HepG2 (cell line): ENCODE data around the gene GRIN3A. TPM values are rescaled to one million over a fixed set of nuclear protein-coding genes. Genes with fewer than 3 reads are reported as not detected.

Source experiments
- ATAC-seq: fragments of 200-7000 bp; cut with Tn5 transposase; 3 replicates; pipeline ENCODE4 v1.9.1; 2020; ENCODE audit warnings: mild to moderate bottlenecking, moderate library complexity
- BruUV-seq: library from RNA; stranded (reverse); fragments of 400-500 nt; replicated peaks from 2 replicates; lab custom pipeline; 2021; lab: Mats Ljungman, UMichigan
- CTCF ChIA-PET: fragments of 300-600 bp; formaldehyde crosslinking; extraction: SDS; loops from one replicate; lab custom pipeline; 2021; ENCODE audit warnings: low total read pairs, inconsistent platforms, low intra/inter-chr PET ratio; lab: Yijun Ruan, JAX
- POLR2A ChIA-PET: fragments of 350-600 bp; sonication (Branson Sonifier 250); formaldehyde crosslinking; loops from one replicate; lab custom pipeline; 2020; ENCODE audit warnings: antibody characterized with exemption, inconsistent platforms; lab: Yijun Ruan, JAX
- DNase-seq: peaks from one replicate; pipeline ENCODE4 v3.0.0-alpha.2; 2015; ENCODE audit warnings: low spot score
- FAIRE-seq: peaks from 3 replicates; lab custom pipeline; 2011; peaks lifted over from hg19 to GRCh38; lab: Jason Lieb, UNC
- H2AFZ ChIP-seq: one replicate; pipeline ENCODE4 v1.6.1; 2011; ENCODE audit warnings: low read length, inconsistent platforms
- H3K27ac ChIP-seq: fragments of 300-600 bp; 3 replicates; pipeline ENCODE4 v1.8.0; 2011; ENCODE audit warnings: mixed run types, mild to moderate bottlenecking, mixed read lengths, low read length, inconsistent platforms; ENCODE audit not compliant: insufficient read depth; ENCODE audit errors: extremely low read length
- H3K27me3 ChIP-seq, 2 experiments: fragments of 200-600 bp in 1 of 2; 2 replicates in 1 of 2; 3 replicates in 1 of 2; pipeline versions ENCODE4 v1.6.0 to v1.8.0; 2011; ENCODE audit warnings: low read length in 2 of 2, mild to moderate bottlenecking in 2 of 2, moderate library complexity in 2 of 2, inconsistent platforms in 1 of 2; ENCODE audit not compliant: insufficient read depth in 2 of 2, control insufficient read depth in 1 of 2
- H3K36me3 ChIP-seq, 2 experiments: fragments of 200-600 bp in 1 of 2; replicated peaks in 1 of 2; 2 replicates in 1 of 2; 3 replicates in 1 of 2; pipeline versions ENCODE4 v1.5.1 to v1.8.0; 2011; ENCODE audit warnings: low read length in 2 of 2, inconsistent platforms in 1 of 2; ENCODE audit not compliant: insufficient read depth in 2 of 2, control insufficient read depth in 1 of 2
- H3K4me1 ChIP-seq: 2 replicates; pipeline ENCODE4 v1.5.1; 2012; ENCODE audit warnings: low read length, inconsistent platforms; ENCODE audit not compliant: insufficient read depth
- H3K4me2 ChIP-seq: 2 replicates; pipeline ENCODE4 v1.6.0; 2011; ENCODE audit warnings: low read depth, low read length, inconsistent platforms
- H3K4me3 ChIP-seq, 3 experiments: fragments of 200-600 bp in 1 of 3; sonication (generic), shearing (Covaris generic) in 1 of 3; replicated peaks in 1 of 3; 2 replicates each; pipeline ENCODE4 v1.5.1; 2011 to 2016; ENCODE audit warnings: low read length in 3 of 3, inconsistent platforms in 2 of 3, low read depth in 2 of 3, mild to moderate bottlenecking in 2 of 3, control low read depth in 1 of 3, mixed read lengths in 1 of 3; ENCODE audit not compliant: insufficient read depth in 1 of 3
- H3K79me2 ChIP-seq: one replicate; pipeline ENCODE4 v1.6.1; 2011; ENCODE audit warnings: low read length, inconsistent platforms; ENCODE audit not compliant: insufficient read depth
- H3K9ac ChIP-seq: 2 replicates; pipeline ENCODE4 v1.6.0; 2011; ENCODE audit warnings: mild to moderate bottlenecking, low read depth, low read length, inconsistent platforms; ENCODE audit not compliant: insufficient read depth
- H3K9me3 ChIP-seq: 2 replicates; pipeline ENCODE4 v1.5.1; 2012; ENCODE audit warnings: mild to moderate bottlenecking, low read length
- H4K20me1 ChIP-seq: 2 replicates; pipeline ENCODE4 v1.6.0; 2011; ENCODE audit warnings: inconsistent platforms, mild to moderate bottlenecking, low read length, moderate library complexity; ENCODE audit not compliant: insufficient read depth
- BRCA1 ChIP-seq: sonication (generic); formaldehyde crosslinking; IDR thresholded peaks from 2 replicates; pipeline ENCODE4 v1.4.0; 2020; ENCODE audit warnings: missing genetic modification reagents
- CEBPB ChIP-seq: IDR thresholded peaks from 2 replicates; pipeline ENCODE4 v1.6.1; 2011; ENCODE audit warnings: low read depth, low read length, improper control_type of control experiment, borderline replicate concordance
- CREB3 ChIP-seq: sonication (generic); formaldehyde crosslinking; IDR thresholded peaks from 2 replicates; pipeline ENCODE4 v1.5.0; 2020; ENCODE audit warnings: missing genetic modification reagents
- DMTF1 ChIP-seq: sonication (generic); formaldehyde crosslinking; IDR thresholded peaks from 2 replicates; pipeline ENCODE4 v1.4.0; 2020; ENCODE audit warnings: mild to moderate bottlenecking, missing genetic modification reagents
- GRHL1 ChIP-seq: sonication (generic); formaldehyde crosslinking; conservative IDR thresholded peaks from 2 replicates; pipeline ENCODE4 v1.8.0; 2022; ENCODE audit warnings: missing genetic modification reagents
- MLX ChIP-seq: IDR thresholded peaks from 2 replicates; pipeline ENCODE4 v1.6.1; 2016
- NR2F1 ChIP-seq, 2 experiments: fragments of 450-650 bp in 1 of 2; formaldehyde crosslinking in 1 of 2; IDR thresholded peaks; 2 replicates each; pipeline versions ENCODE4 v1.5.0 to v1.6.1; 2016 to 2020; ENCODE audit warnings: mild to moderate bottlenecking in 1 of 2, missing compliant biosample characterization in 1 of 2, missing genetic modification reagents in 1 of 2, moderate library complexity in 1 of 2
- PHB2 ChIP-seq: fragments of 450-650 bp; IDR thresholded peaks from 2 replicates; pipeline ENCODE4 v1.6.1; 2018; ENCODE audit not compliant: partially characterized antibody
- ZBTB2 ChIP-seq: sonication (generic); formaldehyde crosslinking; IDR thresholded peaks from 2 replicates; pipeline ENCODE4 v1.8.0; 2022; ENCODE audit warnings: low read depth, missing genetic modification reagents
- ZNF451 ChIP-seq: sonication (generic); formaldehyde crosslinking; IDR thresholded peaks from 2 replicates; pipeline ENCODE4 v1.5.0; 2020; ENCODE audit warnings: mild to moderate bottlenecking, missing genetic modification reagents
- ZNF510 ChIP-seq: sonication (generic); formaldehyde crosslinking; IDR thresholded peaks from 2 replicates; pipeline ENCODE4 v1.4.0; 2020; ENCODE audit warnings: low read depth, mild to moderate bottlenecking, missing genetic modification reagents
- ZNF788 ChIP-seq: sonication (generic); formaldehyde crosslinking; IDR thresholded peaks from 2 replicates; pipeline ENCODE4 v1.5.0; 2020; ENCODE audit warnings: mild to moderate bottlenecking, missing genetic modification reagents, borderline replicate concordance
- WGBS: methylation state at CpG from one replicate; pipeline ENCODE4 v1.1.6; 2017; ENCODE audit warnings: low lambda C conversion rate; 5-methylcytosine and 5-hydroxymethylcytosine counted together
- in situ Hi-C: cut with HindIII; loops from 2 replicates; pipeline ENCODE4 v1.10.0; 2017; ENCODE audit warnings: low pct_unique_long_range_greater_than_20kb; ENCODE audit not compliant: extremely low pct_ligation_motif_present
- intact Hi-C: fragments of 100-400 bp; cut with micrococcal nuclease; formaldehyde crosslinking; loops from one replicate; pipeline ENCODE4 v1.10.0; 2022; ENCODE audit not compliant: unreplicated experiment
- polyA plus RNA-seq, 8 experiments: library from polyadenylated mRNA; depleted of rRNA in 3 of 8; stranded (reverse) in 7 of 8; unstranded in 1 of 8; fragments of >200 nt; fragmentation: Illumina TruSeq in 4 of 8; extraction: Trizol in 4 of 8; gene quantifications; 2 replicates each; pipeline versions ENCODE4 v1.2.1 to v1.2.3, GENCODE V29; 2011 to 2016; ENCODE audit warnings: low read depth in 4 of 8, missing spikeins in 1 of 8, mixed read lengths in 1 of 8; ENCODE audit not compliant: insufficient read depth in 1 of 8
- total RNA-seq, 5 experiments: library from RNA; depleted of rRNA; stranded (reverse); fragments of >200 nt; fragmentation: Illumina TruSeq; extraction: Trizol; gene quantifications; 2 replicates each; pipeline ENCODE4 v1.2.3, GENCODE V29; 2016; ENCODE audit warnings: low read depth in 1 of 5

The GRIN3A gene
- total and polyA plus RNA-seq, 2 of the 13 experiments (the other 11 are each of a cell fraction or from before 2014, with no cell fraction given) = not detected

GRCh38 chr9:101683236-101683635 lies 55.2 kb downstream of the GRIN3A start:
- Histone ChIP-seq H2AFZ (no peak overlapping the region), H3K4me1 (no peaks in the 10 kb centered on the region), H3K9me3 (no peaks in the 10 kb centered on the region), H3K4me3 (no peak overlapping the region), H3K36me3 (no peaks in the 10 kb centered on the region), H3K27me3 (no peaks in the 10 kb centered on the region), H3K4me2 (no peak overlapping the region), H3K79me2 (no peaks in the 10 kb centered on the region), H3K9ac (no peak overlapping the region), H4K20me1 (no peaks in the 10 kb centered on the region), H3K27ac (no peak overlapping the region)
- intact Hi-C loops (no loop called here), in situ Hi-C loops (no loop called here)
- DNase-seq (no peak), ATAC-seq (no peak), FAIRE-seq (no peak)
- TF ChIP-seq CEBPB (0 out of 2 replicates have a peak, but pooled peaks have one; percentile 14), ZNF510 (CRISPR knock-in tag) (no peak)
- WGBS = 41% methylated on average over 2 of the region's 2 CpGs
- BruUV-seq = no TSS peak
- ChIA-PET POLR2A (no interaction called here), CTCF (no interaction called here)

- H3K79me2 ChIP-seq = no peaks in the 10 kb centered on the region
- H3K4me2 ChIP-seq = no peak overlapping the region
- H3K4me3 ChIP-seq = no peak overlapping the region
- no peak overlapping the region for H2AFZ ChIP-seq
- DNase-seq (no peak), ATAC-seq (no peak), FAIRE-seq (no peak)
- no TSS peak for BruUV-seq
- intact Hi-C loops = no loop called here
- POLR2A ChIA-PET = no interaction called here
- H3K9me3 ChIP-seq = no peaks in the 10 kb centered on the region
- H3K9ac ChIP-seq = no peak overlapping the region
- H3K36me3 ChIP-seq = no peaks in the 10 kb centered on the region
- no peak overlapping the region for H3K27ac ChIP-seq
- CTCF ChIA-PET = no interaction called here
- no peaks in the 10 kb centered on the region for H4K20me1 ChIP-seq
- no peaks in the 10 kb centered on the region for H3K4me1 ChIP-seq
- no peaks in the 10 kb centered on the region for H3K27me3 ChIP-seq
- in situ Hi-C loops = no loop called here
- TF ChIP-seq CREB3 (CRISPR knock-in tag) (no peak), GRHL1 (CRISPR knock-in tag) (no peak), ZNF451 (CRISPR knock-in tag) (no peak), DMTF1 (CRISPR knock-in tag) (no peak), PHB2 (no peak), MLX (CRISPR knock-in tag) (no peak), NR2F1 (CRISPR knock-in tag; IDR thresholded peaks at IDR 0.05) (no peak), ZBTB2 (CRISPR knock-in tag) (no peak), BRCA1 (CRISPR knock-in tag) (no peak), ZNF788 (no peak)
These were observed 60.6 kb downstream of the GRIN3A start for GRCh38 chr9:101677861-101678260.
